Activated CD4-positive, alpha-beta memory T cell treated with anti-CD3 and anti-CD28 coated beads, Interleukin-2, amount 10 ng/mL, durations not matched to agents 7 days and 5 days (primary cell): ENCODE results near the gene ZNF154. TPM values are rescaled to one million over a fixed set of nuclear protein-coding genes. Genes with fewer than 3 reads are reported as not detected.

Source experiments
- CTCF ChIA-PET: fragments of 350-600 bp; sonication (Branson Sonifier 250); formaldehyde crosslinking; loops from one replicate; lab custom pipeline; 2021; ENCODE audit warnings: antibody characterized with exemption, inconsistent platforms; lab: Charles Lee
- POLR2A ChIA-PET: fragments of 350-600 bp; sonication (Branson Sonifier 250); formaldehyde crosslinking; loops from one replicate; lab custom pipeline; 2021; ENCODE audit warnings: antibody characterized with exemption; lab: Charles Lee
- DNase-seq: peaks from one replicate; pipeline ENCODE4 v3.0.0-alpha.2; 2020
- H3K27ac Mint-ChIP-seq: one replicate; pipeline ENCODE4 v1.8.0; 2021; ENCODE audit warnings: mild to moderate bottlenecking, mixed read lengths
- H3K27me3 Mint-ChIP-seq: one replicate; pipeline ENCODE4 v1.8.0; 2021; ENCODE audit warnings: mixed read lengths
- H3K36me3 Mint-ChIP-seq: one replicate; pipeline ENCODE4 v1.8.0; 2021; ENCODE audit warnings: low read depth, mixed read lengths
- H3K4me1 Mint-ChIP-seq: one replicate; pipeline ENCODE4 v1.8.0; 2021; ENCODE audit warnings: mixed read lengths
- H3K4me3 Mint-ChIP-seq: one replicate; pipeline ENCODE4 v1.8.0; 2021; ENCODE audit warnings: mild to moderate bottlenecking, mixed read lengths
- H3K9me3 Mint-ChIP-seq: one replicate; pipeline ENCODE4 v1.8.0; 2021; ENCODE audit warnings: mixed read lengths
- total RNA-seq, 2 experiments: library from RNA; stranded (reverse); gene quantifications; one replicate each; pipeline ENCODE4 v1.2.3, GENCODE V29; 2021

The ZNF154 gene
- total RNA-seq, 2 experiments from 2014 or later = 0.38 to 0.70 TPM

- Mint-ChIP-seq H3K4me1 (peaks cover 1% of the 10 kb centered on the region), H3K9me3 (peaks cover 11% of the 10 kb centered on the region), H3K27me3 (peaks cover 10% of the 10 kb centered on the region), H3K27ac (no peak overlapping the region), H3K36me3 (no peaks in the 10 kb centered on the region), H3K4me3 (no peak overlapping the region)
- ChIA-PET CTCF (no interaction called here), POLR2A (no interaction called here)
- DNase-seq = no peak
Observed at GRCh38 chr19:57667228-57667627, 41.8 kb downstream of the ZNF154 start.

GRCh38 chr19:57665261-57665806 is 43.7 kb downstream of the ZNF154 start:
- Mint-ChIP-seq H3K36me3 (no peaks in the 10 kb centered on the region), H3K27ac (no peak overlapping the region), H3K27me3 (peaks cover 13% of the 10 kb centered on the region), H3K4me3 (no peak overlapping the region), H3K4me1 (peaks cover 1% of the 10 kb centered on the region), H3K9me3 (peaks cover 6% of the 10 kb centered on the region)
- ChIA-PET CTCF (interaction anchor here (0.5 to 1.3 kb wide), 2 partner anchors 15 to 45 kb away, joined by 3 to 4 read pairs; no protein-coding TSS in a partner anchor), POLR2A (no interaction called here)
- no peak for DNase-seq

- Mint-ChIP-seq H3K27ac (no peak overlapping the region), H3K27me3 (peaks cover 13% of the 10 kb centered on the region), H3K4me3 (peak overlapping the region; percentile 65), H3K4me1 (peaks cover 1% of the 10 kb centered on the region), H3K36me3 (no peaks in the 10 kb centered on the region), H3K9me3 (peaks cover 11% of the 10 kb centered on the region)
- CTCF ChIA-PET = interaction anchor here (1.3 kb wide), 2 partner anchors 14 to 17 kb away, joined by 3 read pairs; partner anchors contain the start of gene ZNF551
- POLR2A ChIA-PET = no interaction called here
- DNase-seq = no peak
Observed at GRCh38 chr19:57664269-57665127, 44.5 kb downstream of the ZNF154 start.

GRCh38 chr19:57656346-57656745 is 52.7 kb downstream of the ZNF154 start:
- DNase-seq = no peak
- H3K4me3 Mint-ChIP-seq = no peak overlapping the region
- CTCF ChIA-PET = interaction anchor here (0.6 kb wide), 1 partner anchor 78 kb away, joined by 3 read pairs; the partner anchor contains the start of gene ZNF416
- H3K27me3 Mint-ChIP-seq = peaks cover 3% of the 10 kb centered on the region
- H3K27ac Mint-ChIP-seq = no peak overlapping the region
- H3K9me3 Mint-ChIP-seq = peaks cover 54% of the 10 kb centered on the region
- peaks cover 14% of the 10 kb centered on the region for H3K36me3 Mint-ChIP-seq
- peaks cover 7% of the 10 kb centered on the region for H3K4me1 Mint-ChIP-seq
- POLR2A ChIA-PET = no interaction called here

- Mint-ChIP-seq H3K36me3 (peaks cover 15% of the 10 kb centered on the region), H3K27ac (no peak overlapping the region), H3K4me3 (no peak overlapping the region), H3K4me1 (peaks cover 9% of the 10 kb centered on the region), H3K27me3 (no peaks in the 10 kb centered on the region), H3K9me3 (peaks cover 56% of the 10 kb centered on the region)
- CTCF ChIA-PET = no interaction called here
- no peak for DNase-seq
- POLR2A ChIA-PET = no interaction called here
Observed at GRCh38 chr19:57655443-57655842, 53.6 kb downstream of the ZNF154 start.

GRCh38 chr19:57653689-57654088 is 55.3 kb downstream of the ZNF154 start:
- CTCF ChIA-PET = no interaction called here
- Mint-ChIP-seq H3K9me3 (peaks cover 57% of the 10 kb centered on the region), H3K4me1 (peaks cover 9% of the 10 kb centered on the region), H3K4me3 (no peak overlapping the region), H3K27ac (no peak overlapping the region), H3K36me3 (peaks cover 15% of the 10 kb centered on the region), H3K27me3 (no peaks in the 10 kb centered on the region)
- POLR2A ChIA-PET = no interaction called here
- no peak for DNase-seq

GRCh38 chr19:57651654-57651996 is 57.4 kb downstream of the ZNF154 start:
- ChIA-PET POLR2A (no interaction called here), CTCF (no interaction called here)
- Mint-ChIP-seq H3K9me3 (peaks cover 61% of the 10 kb centered on the region), H3K27me3 (no peaks in the 10 kb centered on the region), H3K4me1 (peaks cover 9% of the 10 kb centered on the region), H3K36me3 (peaks cover 15% of the 10 kb centered on the region), H3K4me3 (no peak overlapping the region), H3K27ac (no peak overlapping the region)
- DNase-seq = no peak

GRCh38 chr19:57648331-57649003 is 60.5 kb downstream of the ZNF154 start:
- peaks cover 9% of the 10 kb centered on the region for H3K4me1 Mint-ChIP-seq
- H3K4me3 Mint-ChIP-seq = no peak overlapping the region
- peaks cover 48% of the 10 kb centered on the region for H3K9me3 Mint-ChIP-seq
- no peaks in the 10 kb centered on the region for H3K27me3 Mint-ChIP-seq
- POLR2A ChIA-PET = no interaction called here
- CTCF ChIA-PET = no interaction called here
- H3K36me3 Mint-ChIP-seq = peaks cover 8% of the 10 kb centered on the region
- DNase-seq = no peak
- H3K27ac Mint-ChIP-seq = no peak overlapping the region

Other genes with a start within 250 kb of the ZNF154 start
- gene ZNF772, start 231.6 kb downstream of the ZNF154 start, total RNA-seq = 1 to 10 TPM; 7.2 to 8.8 TPM
- gene ZNF419, start 221.5 kb downstream of the ZNF154 start, total RNA-seq = 10 to 100 TPM in 1 of 2 experiments, 1 to 10 TPM in 1; 9.8 to 12.0 TPM
- gene ZNF773, start 209.3 kb downstream of the ZNF154 start, total RNA-seq = 10 to 100 TPM in 1 of 2 experiments, 1 to 10 TPM in 1; 8.6 to 11.4 TPM
- 1 to 10 TPM; 5.7 to 6.0 TPM for gene ZNF549, start 181.8 kb downstream of the ZNF154 start, total RNA-seq
- 10 to 100 TPM; 11.8 to 12.5 TPM for gene ZNF550, start 149.3 kb downstream of the ZNF154 start, total RNA-seq
- gene ZNF416, start 130.3 kb downstream of the ZNF154 start, total RNA-seq = 1 to 10 TPM; 5.4 to 6.7 TPM
- 1 to 10 TPM; 5.7 to 6.1 TPM for gene ZIK1, start 125.1 kb downstream of the ZNF154 start, total RNA-seq
- gene ZNF530, start 109.3 kb downstream of the ZNF154 start, total RNA-seq = 1 to 10 TPM; 7.4 to 8.3 TPM
- gene ZNF134, start 95.0 kb downstream of the ZNF154 start, total RNA-seq = 10 to 100 TPM; 14.7 to 16.7 TPM
- gene ZNF211, start 76.0 kb downstream of the ZNF154 start, total RNA-seq = 10 to 100 TPM; 17.8 to 20.4 TPM
- not detected for gene ZSCAN4, start 40.3 kb downstream of the ZNF154 start, total RNA-seq
- gene ZNF551, start 27.2 kb downstream of the ZNF154 start, total RNA-seq = 10 to 100 TPM in 1 of 2 experiments, 1 to 10 TPM in 1; 8.9 to 10.2 TPM
- gene ZNF671, start 18.4 kb upstream of the ZNF154 start, total RNA-seq = 10 to 100 TPM; 13.2 to 13.5 TPM
- 10 to 100 TPM; 14.9 to 15.1 TPM for gene ZNF776, start 37.6 kb upstream of the ZNF154 start, total RNA-seq
- gene ZNF586, start 60.5 kb upstream of the ZNF154 start, total RNA-seq = 10 to 100 TPM; 20.1 to 21.8 TPM
- gene ZNF552, start 105.7 kb upstream of the ZNF154 start, total RNA-seq = 1 to 10 TPM; 8.4 to 8.6 TPM
- 10 to 100 TPM; 14.0 to 14.6 TPM for gene ZNF587B, start 121.1 kb upstream of the ZNF154 start, total RNA-seq
- 10 to 100 TPM; 34.9 to 36.2 TPM for gene ZNF587, start 140.7 kb upstream of the ZNF154 start, total RNA-seq
- gene ZNF814, start 179.8 kb upstream of the ZNF154 start, total RNA-seq = 1 to 10 TPM; 9.3 to 9.6 TPM
- 10 to 100 TPM; 16.7 to 20.1 TPM for gene ZNF417, start 207.4 kb upstream of the ZNF154 start, total RNA-seq
- 1 to 10 TPM; 3.0 to 3.7 TPM for gene ZNF418, start 226.2 kb upstream of the ZNF154 start, total RNA-seq
- gene ZNF256, start 238.5 kb upstream of the ZNF154 start, total RNA-seq = 1 to 10 TPM; 5.8 to 6.1 TPM